GM19455 (cell line): ENCODE data around the gene PLEK2.
"Not testable (repeated sequence)": the region's sequence is repeated elsewhere in the genome, so short reads cannot be mapped to it uniquely, and the experiment has no call there.

ENCODE experiments used
- ATAC-seq: cut with Tn5 transposase; IDR thresholded peaks from one replicate; pipeline ENCODE4 v1.9.1; 2021; ENCODE audit not compliant: unreplicated experiment

PLEK2 gene

DNA sequence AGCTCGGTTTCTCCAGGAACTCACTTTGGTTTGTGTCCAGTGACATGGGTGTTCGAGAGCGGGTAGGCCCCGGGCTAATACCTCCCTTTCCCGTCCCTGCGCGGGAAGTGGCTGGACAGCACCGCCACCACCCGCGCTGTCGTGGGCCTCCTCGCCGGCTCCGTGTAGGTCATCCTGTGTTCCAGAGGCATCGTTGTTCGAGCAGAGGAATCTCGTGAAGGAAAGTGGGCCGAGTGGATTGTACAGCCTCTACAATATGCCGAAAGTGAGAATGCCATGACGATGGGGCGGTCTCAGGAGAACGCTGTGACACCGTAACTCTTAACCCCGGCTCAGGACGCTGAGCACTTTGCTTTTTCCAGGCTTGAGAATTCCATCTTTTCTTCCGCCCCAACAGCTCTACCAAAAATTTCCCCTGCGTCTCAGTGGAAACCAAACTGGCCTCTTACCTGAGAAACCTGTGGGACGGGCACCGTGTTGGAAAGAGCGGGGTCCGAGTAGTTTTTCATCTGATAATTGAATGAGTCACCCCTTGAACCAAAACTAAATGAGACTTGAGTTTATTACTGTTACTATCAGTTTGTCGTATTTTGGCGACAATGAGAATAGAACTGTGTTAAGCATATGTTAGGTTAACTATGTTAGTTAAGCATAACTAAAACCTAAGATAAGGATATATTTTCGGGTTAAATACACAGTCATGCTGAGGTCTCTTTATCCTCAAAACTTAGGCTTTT lies 51.3 kb downstream of the PLEK2 start:
- ATAC-seq: peak; percentile 28

DNA sequence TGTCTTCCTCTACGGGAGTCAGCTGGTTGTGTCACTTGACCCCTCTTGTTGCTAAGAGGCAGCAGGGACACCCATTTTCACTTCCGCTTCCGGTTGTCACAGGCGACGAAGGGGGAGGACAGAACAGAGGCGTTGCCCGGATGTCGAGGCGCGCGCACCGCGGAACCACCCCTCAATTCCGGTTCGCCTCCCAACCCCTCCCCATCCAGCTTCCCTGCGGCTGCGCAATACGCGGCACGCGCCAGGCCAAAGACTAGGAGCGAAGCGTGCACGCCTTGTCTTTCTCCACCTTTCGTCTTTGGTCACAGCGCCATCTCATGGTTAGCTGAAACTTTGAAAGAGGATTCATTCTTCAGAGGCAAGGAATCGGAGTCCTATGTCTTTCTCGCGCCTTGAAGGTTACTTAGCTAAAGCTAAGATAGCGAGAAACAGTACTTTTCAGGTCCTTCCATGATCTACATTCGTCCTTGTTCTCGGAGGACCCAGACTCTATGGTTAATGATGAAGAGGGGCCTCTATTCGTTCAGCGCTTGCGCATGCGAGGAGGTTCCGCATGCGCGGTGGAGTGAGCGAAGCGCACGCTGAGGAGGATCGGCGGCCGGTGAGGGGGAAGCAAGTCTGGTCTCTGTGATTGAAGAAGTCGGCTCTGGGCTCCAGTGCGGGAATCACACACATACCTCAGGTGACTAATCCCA lies 52.0 kb downstream of the PLEK2 start, which contains the start of the genes ATP6V1D and EIF2S1:
ATP6V1D (minus strand) TSS at position 30 of the 695 bp plus-strand sequence. CDS start 106 bp downstream, outside the sequence.
EIF2S1 (plus strand) TSS at position 554 of the 695 bp plus-strand sequence. CDS start 4,440 bp downstream, outside the sequence.
- peak; percentile 86 for ATAC-seq

GRCh38 chr14:67358924-67359774 lies 52.8 kb downstream of the PLEK2 start:
- ATAC-seq: no peak

GRCh38 chr14:67357969-67358354 lies 54.0 kb downstream of the PLEK2 start:
- ATAC-seq: no peak

DNA sequence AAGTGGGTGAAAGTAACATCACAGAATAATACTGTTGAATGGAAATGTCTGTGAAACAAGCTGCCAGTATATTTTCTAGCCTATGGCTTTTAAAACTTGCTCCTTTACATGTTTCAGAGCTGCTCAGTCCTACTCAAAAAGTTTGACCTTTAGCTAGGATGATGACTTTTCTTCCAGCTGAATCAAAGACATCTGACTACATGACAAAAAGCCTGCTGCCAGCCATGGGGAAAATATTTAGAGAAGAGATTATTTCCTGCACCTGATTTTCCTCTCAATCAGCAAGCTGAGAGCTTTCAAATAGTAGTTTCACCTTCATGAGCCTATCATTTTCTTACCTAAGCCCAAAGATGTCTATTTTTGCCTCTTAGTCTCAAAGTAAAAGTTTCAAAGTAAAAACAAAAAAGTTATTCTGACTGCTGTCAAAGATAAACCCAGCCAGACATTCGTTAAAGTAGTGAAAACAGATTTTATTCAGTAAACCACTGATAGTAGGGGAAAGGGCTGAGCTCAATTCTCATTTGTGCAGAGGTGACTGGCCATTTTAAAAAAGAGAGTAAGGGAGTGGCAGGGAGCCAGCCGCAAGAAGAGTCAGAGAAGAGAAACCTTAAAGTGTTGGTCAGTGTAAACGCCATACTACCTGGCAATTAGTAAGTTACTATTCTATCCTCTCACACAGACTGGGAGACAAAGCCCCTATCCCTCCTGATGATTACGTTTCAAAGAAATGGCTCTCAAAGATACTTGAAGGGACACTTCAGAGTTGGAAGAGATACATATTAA lies 54.6 kb downstream of the PLEK2 start:
- no peak for ATAC-seq

DNA sequence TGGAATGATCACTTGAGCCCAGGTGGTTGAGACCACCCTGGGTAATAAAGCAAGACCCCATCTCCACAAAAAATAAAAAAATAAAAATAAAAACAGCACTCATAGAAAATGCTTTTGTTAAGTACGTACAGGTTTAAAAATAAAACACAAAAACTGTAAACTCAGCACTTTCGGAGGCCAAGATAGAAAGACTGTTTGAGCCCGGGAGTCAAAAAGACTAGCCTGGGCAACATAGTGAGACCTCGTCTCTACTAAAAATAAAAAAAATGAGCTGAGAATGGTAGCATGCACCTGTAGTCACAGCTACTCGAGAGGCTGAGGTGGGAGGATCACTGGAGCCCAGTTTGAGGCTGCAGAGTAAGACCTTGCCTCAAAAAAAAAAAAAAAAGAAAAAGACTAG lies 59.9 kb downstream of the PLEK2 start:
- ATAC-seq: no peak

DNA sequence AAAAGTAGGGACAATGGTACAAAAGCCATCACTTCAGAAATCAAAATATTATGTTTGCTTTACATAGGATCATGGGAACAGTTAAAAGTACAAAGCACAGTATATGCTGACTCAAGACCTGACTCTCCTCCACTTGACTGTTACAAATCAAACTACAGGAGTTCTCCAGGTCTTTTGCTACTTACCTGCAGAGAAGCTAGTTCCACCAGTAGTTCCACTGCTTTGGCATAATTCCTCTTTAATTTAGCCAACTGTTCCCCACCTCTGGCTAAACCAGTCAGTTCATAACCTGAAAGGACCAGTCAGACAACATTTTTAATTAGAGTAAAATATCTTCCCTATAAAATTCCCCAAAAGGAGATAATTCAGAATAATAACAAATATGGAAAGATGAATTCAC lies 66.4 kb downstream of the PLEK2 start:
- ATAC-seq: no peak

DNA sequence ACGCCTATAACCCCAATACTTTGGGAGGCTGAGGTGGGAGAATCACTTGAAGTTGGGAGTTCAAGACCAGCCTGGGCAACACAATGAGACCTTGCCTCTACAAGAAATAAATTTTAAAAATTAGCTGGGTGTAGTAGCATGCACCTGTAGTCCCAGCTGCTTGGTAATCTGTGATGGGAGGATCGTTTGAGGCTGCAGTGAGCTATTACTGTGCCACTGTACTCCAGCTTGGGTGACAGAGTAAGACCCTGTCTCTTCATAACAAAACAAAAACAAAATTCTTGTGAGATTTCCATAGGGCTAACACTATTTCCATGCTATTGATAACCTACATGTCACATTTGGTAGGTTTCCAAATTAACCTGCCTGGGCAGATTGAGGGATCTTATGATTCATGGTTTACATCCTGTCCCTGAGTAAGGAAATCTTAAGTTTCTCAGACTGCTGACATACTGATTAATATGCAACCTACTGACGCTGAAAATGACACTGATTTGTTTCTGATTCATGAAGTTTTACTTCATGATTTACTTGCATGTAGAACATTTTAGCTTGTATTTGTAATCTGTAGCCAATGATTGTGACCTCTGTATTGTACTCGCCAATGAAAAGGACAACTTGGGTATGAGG lies 68.2 kb downstream of the PLEK2 start:
- no peak for ATAC-seq

DNA sequence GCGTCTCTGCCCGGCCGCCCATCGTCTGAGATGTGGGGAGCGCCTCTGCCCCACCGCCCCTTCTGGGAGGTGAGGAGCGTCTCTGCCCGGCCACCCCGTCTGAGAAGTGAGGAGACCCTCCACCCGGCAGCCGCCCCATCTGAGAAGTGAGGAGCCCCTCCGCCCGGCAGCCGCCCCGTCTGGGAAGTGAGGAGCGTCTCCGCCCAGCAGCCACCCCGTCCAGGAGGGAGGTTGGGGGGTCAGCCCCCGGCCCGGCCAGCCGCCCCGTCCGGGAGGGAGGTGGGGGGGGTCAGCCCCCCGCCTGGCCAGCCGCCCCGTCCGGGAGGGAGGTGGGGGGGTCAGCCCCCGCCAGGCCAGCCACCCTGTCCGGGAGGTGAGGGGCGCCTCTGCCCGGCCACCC lies 70.7 kb downstream of the PLEK2 start:
- ATAC-seq: not testable (repeated sequence)
